ENCODE measurements around the gene MAGI1.
"Not testable (repeated sequence)": the region's sequence is repeated elsewhere in the genome, so short reads cannot be mapped to it uniquely, and the experiment has no call there.

Gene MAGI1

GRCh38 chr3:65642883-65643282 is 395.8 kb downstream of the MAGI1 start:
- DNase-seq, result no peak

GRCh38 chr3:65641777-65642176 is 396.9 kb downstream of the MAGI1 start:
- no peak for DNase-seq

GRCh38 chr3:65641045-65641444 is 397.7 kb downstream of the MAGI1 start:
- no peak for DNase-seq

- DNase-seq, result no peak
These were observed 399.3 kb downstream of the MAGI1 start for GRCh38 chr3:65639444-65639843.

- DNase-seq, result no peak
These were observed 400.4 kb downstream of the MAGI1 start for GRCh38 chr3:65638301-65638700.

DNA sequence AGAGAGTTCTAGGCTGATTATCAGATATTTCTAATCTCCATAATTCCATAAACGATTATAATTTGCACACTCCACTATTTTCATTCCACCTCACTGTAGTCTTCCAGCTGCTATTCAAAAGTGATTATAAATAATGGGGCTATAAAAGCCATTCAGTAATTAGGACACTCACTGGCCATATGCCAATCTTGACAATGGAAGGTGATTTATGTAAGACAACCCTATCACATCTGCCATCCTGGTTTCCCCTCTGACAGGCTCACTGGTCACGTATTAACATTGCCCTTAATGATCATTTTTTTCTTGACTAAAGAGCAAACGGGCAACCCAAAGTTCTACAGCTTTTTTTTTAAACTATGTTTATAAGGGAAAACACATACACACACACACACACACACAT is 402.4 kb downstream of the MAGI1 start:
- peak; percentile 74 for DNase-seq

DNA sequence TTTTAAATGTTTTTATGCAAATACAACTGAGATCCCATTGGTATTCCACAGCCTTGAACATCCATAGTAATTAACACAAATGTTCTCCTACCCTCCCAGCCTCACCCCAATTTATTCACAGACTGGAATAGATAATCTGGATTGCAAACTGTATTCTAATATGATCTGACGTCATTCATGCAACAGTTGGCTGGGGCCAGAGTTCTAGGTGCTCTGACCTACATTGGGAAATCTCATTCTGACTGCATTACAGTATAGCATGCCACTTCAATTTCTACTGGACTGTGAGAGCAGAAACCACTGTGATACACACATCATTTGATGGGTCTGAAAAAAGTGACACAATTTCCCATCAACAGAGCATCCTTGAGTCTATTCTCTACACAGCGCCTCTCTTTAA is 403.1 kb downstream of the MAGI1 start:
- peak; percentile 0 for DNase-seq

GRCh38 chr3:65633018-65633638 is 405.6 kb downstream of the MAGI1 start:
- no peak for DNase-seq

DNA sequence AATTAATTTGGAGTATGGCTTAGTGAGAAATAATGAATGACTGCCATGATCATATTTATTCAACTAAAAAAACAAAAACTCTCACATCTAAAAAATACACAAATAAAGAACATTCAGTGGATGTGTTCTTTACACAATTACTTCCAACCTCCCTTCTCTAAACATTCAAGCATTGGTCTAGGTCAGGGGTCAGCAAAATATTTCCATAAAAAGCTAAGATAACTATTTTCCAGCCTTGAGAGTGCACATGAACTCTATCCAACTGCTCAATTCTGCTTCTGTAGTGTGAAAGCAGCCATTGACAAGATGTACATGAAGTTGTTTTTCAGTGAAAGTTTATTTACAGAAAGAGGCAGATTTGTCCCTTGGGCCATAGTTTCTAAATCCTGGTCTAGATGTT is 406.3 kb downstream of the MAGI1 start:
- no peak for DNase-seq

GRCh38 chr3:65628978-65629377 is 409.7 kb downstream of the MAGI1 start:
- DNase-seq, result no peak

DNA sequence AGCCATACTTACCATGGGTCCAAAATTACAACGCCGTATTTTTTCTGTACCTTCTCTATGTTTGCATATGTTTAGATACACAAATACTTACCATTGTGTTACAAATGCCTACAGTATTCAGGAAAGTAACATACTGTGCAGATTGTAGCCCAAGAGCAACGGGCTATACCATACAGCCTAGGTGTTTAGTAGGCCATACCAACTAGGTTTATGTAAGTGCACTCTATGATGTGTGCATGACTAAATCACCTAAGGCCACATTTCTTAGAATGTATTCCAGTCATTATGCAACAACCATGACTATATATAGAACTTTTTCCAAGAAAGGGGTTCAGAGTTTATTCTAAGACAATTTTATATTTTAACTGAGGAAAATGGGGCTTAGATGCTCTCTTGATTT is 411.7 kb downstream of the MAGI1 start:
- DNase-seq, result no peak

DNA sequence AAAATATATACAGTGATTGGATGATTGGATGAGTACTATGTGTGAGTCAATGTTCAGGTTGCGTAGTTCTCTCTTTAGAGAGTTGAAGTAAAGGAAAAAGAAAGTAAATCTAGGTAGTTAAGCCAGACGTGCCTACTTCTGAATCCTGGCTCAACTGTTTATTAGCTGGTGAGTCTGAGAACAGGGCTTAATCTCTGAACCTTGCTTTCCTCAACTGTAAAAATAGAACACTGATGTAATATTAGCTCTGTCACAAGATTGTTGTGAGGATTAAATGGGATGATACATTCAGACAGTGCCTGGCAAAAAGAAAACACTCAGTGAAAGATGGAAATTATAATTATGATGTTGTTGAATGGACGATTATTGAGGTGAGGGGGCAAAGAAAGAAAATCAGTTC is 413.4 kb downstream of the MAGI1 start:
- DNase-seq, result no peak

DNA sequence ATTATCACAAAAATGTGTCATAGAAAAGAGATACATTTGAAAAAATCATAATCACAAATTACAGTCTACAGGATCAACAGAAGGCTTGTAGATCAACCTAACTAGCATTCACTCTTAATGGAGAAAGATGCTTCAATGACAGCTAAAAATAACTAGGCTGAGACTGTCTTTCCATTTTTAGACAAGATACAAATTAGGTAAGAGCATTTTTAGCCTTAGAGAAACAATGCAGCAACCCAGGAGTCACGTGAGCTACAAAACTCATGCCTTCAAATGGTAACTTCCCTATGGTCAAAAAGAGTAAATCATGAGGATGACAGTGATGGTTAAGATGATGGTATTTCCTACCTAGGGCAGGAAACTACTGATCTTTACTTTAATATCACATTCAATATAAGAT is 415.4 kb downstream of the MAGI1 start:
- DNase-seq, result no peak

GRCh38 chr3:65619888-65620287 is 418.8 kb downstream of the MAGI1 start:
- no peak for DNase-seq

DNA sequence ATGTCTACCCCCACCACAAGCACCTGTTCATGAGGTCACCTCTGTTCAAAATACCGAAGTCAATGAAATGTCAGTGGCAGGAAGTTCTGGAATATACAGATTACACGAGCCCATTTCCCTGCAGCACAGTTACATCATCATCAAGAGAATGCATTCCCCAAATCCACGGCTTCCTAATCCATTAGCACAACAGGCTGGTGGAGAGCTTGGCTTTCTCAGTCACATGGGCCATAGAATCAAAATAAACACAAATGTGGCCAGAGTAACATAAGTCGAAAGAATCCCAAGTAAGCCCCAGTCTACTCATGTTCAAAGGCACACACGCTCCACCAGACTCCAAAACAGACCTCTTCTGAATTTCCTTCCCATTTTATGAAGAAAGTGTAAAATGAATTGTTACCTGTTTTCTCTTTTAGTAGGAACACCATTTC is 419.3 kb downstream of the MAGI1 start:
- no peak for DNase-seq

DNA sequence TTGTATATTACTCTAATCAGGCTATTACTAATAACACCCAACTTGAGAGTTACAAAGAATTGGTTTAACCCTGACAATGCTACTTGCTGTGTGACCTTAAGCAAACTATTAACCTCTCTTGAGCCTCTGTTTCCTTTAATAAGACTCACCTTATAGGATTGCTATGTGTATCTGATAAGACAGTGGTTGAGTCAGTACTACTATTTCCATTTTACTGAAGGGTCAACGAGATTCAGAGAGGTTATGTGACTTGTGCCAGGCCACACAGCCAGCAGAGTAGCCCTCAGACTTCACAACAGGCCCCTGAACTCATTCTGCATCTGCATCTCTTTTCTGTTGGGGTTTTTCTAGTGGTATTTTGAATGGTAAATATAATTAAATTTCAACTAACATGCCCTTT is 420.1 kb downstream of the MAGI1 start:
- no peak for DNase-seq

- DNase-seq, result no peak
These were observed 420.9 kb downstream of the MAGI1 start for GRCh38 chr3:65617787-65618186.

GRCh38 chr3:65617209-65617608 is 421.5 kb downstream of the MAGI1 start:
- DNase-seq, result no peak

- no peak for DNase-seq
These were observed 422.2 kb downstream of the MAGI1 start for GRCh38 chr3:65616563-65616962.

- no peak for DNase-seq
These were observed 423.4 kb downstream of the MAGI1 start for GRCh38 chr3:65615329-65615728.

DNA sequence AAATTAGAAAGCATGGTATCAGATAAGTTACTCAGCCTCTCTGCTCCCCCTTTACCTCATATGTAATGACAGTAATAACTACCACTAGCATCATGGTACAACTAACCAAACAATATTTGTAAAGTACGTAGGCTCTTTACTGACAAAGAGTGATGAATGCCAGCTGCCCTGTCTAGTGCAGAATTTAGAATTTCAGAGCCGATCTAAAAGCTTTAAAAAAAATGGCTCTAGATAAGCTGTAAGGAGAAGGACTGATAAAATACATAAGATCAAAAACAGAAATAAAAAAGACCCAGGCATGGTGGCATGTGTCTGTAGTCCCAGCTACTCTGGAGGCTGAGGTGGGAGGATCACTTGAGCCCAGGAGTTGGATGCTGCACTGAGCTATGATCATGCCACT is 424.1 kb downstream of the MAGI1 start:
- DNase-seq, result no peak

DNA sequence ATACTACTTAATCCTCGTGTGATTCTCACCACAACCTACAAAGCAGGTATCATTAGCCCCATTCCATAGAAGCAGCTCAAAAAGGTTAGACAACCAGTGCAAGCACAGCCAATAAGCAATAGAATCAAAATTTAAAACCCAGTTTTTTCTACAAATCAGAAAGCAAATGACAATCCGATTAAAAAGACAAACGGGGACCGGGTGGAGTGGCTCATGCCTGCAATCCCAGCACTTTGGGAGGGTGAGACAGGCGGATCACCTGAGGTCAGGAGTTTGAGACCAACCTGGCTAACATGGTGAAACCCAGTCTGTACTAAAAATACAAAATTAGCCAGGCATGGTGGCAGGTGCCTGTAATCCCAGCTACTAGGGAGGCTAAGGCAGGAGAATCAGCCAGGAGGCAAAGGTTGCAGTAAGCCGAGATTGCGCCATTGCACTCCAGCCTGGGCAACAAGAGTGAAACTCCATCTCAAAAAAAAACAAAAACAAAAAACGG is 430.7 kb downstream of the MAGI1 start:
- not testable (repeated sequence) for DNase-seq

GRCh38 chr3:65607101-65607500 is 431.6 kb downstream of the MAGI1 start:
- no peak for DNase-seq

DNA sequence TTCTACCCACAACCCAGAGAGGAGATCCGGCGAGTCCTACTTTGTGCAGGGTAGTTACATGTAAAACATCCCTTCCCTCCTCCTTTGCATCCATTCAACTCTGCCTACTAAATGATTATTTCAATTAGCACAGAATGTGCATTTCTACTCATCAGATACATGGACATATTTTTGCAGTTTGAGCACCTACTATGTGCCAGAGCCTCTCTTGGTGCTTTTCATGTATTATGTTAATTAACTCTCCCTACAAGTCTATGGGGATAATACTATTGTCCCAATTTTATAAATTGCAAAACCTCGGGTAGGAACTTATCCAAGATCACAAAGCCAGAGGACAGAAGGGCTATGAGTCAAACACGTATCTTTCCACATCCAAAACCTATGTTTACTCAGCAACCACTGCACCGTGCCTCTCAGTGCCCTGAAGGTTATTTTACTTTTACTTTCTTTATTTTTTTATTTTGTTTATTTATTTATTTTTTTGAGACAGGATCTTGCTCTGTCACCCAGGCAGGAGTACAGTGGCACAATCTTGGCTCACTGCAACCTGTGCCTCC is 432.8 kb downstream of the MAGI1 start:
- DNase-seq, result no peak

- DNase-seq, result no peak
These were observed 433.7 kb downstream of the MAGI1 start for GRCh38 chr3:65604863-65605526.

Data from DMS153 (cell line).